GM13976 (cell line): Measurements from ENCODE around the gene POU2F2.

Experiments
- DNase-seq: peaks from one replicate; pipeline ENCODE4 v3.0.0; 2012; ENCODE audit warnings: low spot score
- in situ Hi-C: fragments of 300-500 bp; cut with MboI; formaldehyde crosslinking; loops from one replicate; pipeline ENCODE4 v1.12.0; 2022; ENCODE audit warnings: low sequenced_read_pairs, mixed read lengths, inconsistent platforms; ENCODE audit not compliant: unreplicated experiment
- TF ChIP-seq, protein P1 (sequence below): IDR thresholded peaks from 2 replicates; pipeline ENCODE4 v1.5.1; 2012; ENCODE audit warnings: borderline replicate concordance, mild to moderate bottlenecking; ENCODE audit not compliant: insufficient read depth; ENCODE audit errors: extremely low read depth, missing control alignments, control extremely low read depth

POU2F2 gene

DNA sequence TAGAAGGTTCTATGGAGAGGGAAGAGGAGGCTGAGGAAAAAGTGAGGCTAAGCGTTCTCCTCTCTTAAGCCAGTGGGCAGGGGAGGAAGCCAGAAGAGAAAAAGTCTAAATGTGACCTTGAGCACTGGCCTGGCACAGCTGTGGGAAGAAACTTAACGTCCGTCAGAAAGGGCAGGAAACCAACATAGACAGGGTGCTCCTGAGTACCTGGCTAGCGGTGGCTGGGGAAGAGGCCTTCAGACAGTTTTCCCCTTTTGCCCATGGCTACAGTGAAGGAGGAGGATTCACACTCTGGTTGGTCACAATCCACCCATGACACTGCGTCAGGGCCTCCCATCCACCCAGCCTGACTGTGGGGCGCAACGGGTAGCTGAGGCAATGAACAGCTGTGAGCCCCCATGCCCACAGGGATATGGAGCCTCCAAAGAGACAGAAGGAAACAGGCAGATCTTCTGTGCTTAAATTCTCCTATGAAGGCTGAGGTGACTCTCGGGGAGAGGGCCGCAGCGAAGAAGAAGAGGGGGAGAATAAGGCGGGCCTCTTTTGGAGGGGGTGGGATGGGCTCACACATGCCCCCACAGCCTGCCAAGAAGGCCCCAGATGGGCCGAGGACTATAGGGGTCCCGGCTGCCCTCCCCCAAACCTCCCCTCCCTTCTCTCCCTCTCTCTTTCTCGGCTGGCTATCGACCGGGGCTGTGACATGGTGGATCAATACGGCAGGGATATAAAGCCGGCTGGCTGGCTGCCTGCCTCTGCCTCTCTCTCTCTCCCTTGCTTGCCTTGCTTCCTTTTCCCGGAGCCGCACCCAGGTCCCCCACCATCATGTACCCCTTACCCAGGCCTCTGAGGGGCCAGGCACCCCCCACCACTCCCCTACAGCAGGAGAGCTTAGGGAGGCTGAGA, 19.8 kb upstream of the POU2F2 start:
- in situ Hi-C loops: no loop called here
- TF ChIP-seq, protein P1, sequence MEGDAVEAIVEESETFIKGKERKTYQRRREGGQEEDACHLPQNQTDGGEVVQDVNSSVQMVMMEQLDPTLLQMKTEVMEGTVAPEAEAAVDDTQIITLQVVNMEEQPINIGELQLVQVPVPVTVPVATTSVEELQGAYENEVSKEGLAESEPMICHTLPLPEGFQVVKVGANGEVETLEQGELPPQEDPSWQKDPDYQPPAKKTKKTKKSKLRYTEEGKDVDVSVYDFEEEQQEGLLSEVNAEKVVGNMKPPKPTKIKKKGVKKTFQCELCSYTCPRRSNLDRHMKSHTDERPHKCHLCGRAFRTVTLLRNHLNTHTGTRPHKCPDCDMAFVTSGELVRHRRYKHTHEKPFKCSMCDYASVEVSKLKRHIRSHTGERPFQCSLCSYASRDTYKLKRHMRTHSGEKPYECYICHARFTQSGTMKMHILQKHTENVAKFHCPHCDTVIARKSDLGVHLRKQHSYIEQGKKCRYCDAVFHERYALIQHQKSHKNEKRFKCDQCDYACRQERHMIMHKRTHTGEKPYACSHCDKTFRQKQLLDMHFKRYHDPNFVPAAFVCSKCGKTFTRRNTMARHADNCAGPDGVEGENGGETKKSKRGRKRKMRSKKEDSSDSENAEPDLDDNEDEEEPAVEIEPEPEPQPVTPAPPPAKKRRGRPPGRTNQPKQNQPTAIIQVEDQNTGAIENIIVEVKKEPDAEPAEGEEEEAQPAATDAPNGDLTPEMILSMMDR: no peak
- no peak for DNase-seq

DNA sequence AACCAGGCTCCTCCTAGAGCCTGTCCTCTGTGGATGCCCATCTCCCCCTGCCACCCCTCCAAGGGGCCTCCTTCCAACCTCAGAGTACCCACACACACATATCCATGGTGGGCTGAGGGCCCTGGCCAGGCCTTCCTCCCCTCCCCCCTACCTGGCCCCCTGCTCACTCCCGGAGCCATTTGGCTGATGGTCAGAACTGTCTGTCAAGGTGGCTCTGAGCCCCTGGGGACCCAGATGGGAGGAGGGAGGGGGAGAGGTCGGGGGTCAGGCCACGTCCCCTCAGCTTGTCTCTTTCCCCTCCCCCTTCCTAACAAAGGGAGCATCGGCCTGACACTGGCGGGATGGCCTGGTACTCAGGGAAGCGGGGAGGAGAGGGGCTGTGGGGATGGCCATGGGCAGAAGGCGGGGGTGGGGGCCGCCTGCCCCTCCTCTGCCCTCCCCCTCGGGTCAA, 18.7 kb upstream of the POU2F2 start:
- in situ Hi-C loops: no loop called here

DNA sequence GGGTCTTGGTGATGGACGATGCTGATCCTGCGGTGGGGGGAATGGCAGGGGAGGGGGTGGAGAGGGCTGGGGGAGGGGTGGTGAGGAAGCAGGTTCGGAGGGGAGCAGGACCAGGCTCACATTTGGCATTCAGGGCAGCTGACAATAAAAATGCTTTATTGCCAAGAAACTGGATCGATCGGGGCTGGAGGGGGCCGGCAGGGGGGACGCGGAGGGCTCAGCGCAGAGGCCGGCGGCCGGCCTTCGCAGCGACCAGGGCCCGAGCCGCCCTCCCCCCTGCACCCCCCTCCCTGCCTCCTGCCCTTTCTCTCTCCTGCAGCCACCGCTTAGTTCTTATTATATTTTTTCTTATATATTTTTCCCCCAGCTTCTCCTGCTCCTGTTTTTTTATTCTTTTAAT, 18.1 kb upstream of the POU2F2 start:
- DNase-seq: no peak
- in situ Hi-C loops: no loop called here
- TF ChIP-seq, protein P1: no peak

More for the DNA sequence above, 18.7 kb upstream of the POU2F2 start:
- TF ChIP-seq, protein P1: no peak
- no peak for DNase-seq

- TF ChIP-seq, protein P1: no peak
- in situ Hi-C loops: no loop called here
- DNase-seq: no peak
These were observed 17.4 kb upstream of the POU2F2 start for GRCh38 chr19:42149447-42150202.

DNA sequence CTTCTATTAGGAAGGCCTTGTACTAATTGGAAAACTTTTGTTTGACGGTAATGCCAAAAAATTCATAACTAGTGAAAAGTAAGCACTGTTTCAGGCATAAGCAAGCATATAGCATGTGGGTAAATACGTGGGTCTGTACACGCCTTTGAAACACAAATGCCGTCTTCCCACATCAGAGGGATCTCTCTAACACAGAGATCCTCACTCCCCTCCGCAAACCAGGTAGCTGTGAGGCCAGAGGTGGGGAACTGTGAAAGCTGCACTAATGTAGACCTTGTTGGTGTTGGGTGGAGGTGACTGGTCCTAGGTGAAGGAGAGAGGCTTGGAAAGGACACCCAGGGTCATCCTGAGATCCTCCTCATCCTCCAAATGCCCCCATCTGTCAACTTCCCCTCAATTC, 16.0 kb upstream of the POU2F2 start:
- in situ Hi-C loops: no loop called here
- no peak for DNase-seq
- TF ChIP-seq, protein P1: no peak

DNA sequence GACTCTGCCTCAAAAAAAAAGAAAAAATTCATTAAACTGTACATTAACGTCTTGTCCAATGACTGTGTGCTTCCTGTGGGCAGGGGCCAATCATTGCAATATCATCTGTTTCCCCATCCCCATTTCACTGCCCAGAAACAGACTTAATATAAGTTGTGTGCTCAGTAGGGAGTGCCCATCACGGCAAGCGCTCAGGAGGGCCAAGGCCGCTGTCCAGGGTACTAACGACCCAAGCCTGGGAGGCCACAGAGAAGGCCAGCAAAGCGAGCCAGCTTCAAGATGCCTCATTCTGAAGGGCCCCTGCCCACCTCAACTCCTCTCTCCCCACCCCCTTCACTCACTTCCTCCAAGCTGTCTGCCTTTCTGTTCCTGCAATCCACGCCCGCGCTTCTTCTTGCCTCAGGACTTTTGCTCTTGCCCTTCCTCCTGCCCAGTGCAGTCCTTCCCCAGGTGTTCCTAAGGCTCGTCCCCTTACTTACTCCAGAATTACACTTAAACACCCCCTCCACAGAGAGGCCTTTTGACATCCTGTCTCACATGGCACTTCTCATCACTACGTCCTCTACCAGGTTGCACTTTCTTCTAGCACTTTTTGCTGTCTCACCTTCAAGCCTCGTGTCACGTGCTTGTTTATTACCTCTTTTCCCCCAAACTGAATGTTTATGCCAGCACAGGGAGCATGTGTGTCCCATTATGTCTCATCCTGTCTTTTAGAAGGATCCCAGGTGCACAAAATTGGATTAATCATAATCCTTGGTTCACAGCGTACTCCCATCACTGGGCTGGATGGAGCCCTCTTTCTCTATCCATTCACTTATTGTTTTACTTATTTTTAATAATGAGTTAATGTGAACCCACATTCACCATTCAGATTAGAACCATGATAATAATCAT, 11.3 kb upstream of the POU2F2 start:
- in situ Hi-C loops: no loop called here
- TF ChIP-seq, protein P1: no peak
- DNase-seq: no peak
